IPS-15b (cell line): ENCODE data around the gene SNX19.

Experiments used
- H3K27me3 ChIP-seq: one replicate; pipeline ENCODE4 v1.6.1; 2013; ENCODE audit warnings: low read length; ENCODE audit not compliant: control insufficient read depth, insufficient read depth
- H3K36me3 ChIP-seq: one replicate; pipeline ENCODE4 v1.6.1; 2013; ENCODE audit warnings: low read length; ENCODE audit not compliant: control insufficient read depth, insufficient read depth
- H3K4me1 ChIP-seq: one replicate; pipeline ENCODE4 v1.6.1; 2013; ENCODE audit warnings: mild to moderate bottlenecking, low read length; ENCODE audit not compliant: control insufficient read depth, insufficient read depth
- H3K4me3 ChIP-seq: one replicate; pipeline ENCODE4 v1.5.1; 2013; ENCODE audit warnings: low read depth, low read length
- H3K9ac ChIP-seq: one replicate; pipeline ENCODE4 v1.6.1; 2013; ENCODE audit warnings: low read depth, mild to moderate bottlenecking, low read length
- H3K9me3 ChIP-seq: one replicate; pipeline ENCODE4 v1.6.1; 2013; ENCODE audit warnings: mild to moderate bottlenecking, low read length; ENCODE audit not compliant: control insufficient read depth, insufficient read depth

The SNX19 gene

GRCh38 chr11:130916910-130917309 lies 631 bp upstream of the SNX19 start:
- Histone ChIP-seq H3K4me1 (no peaks in the 10 kb centered on the region), H3K36me3 (peaks cover 6% of the 10 kb centered on the region), H3K9me3 (no peaks in the 10 kb centered on the region), H3K9ac (peak overlapping the region; percentile 32), H3K4me3 (peak overlapping the region; percentile 62), H3K27me3 (peaks cover 16% of the 10 kb centered on the region)

- H3K9ac ChIP-seq, result peak overlapping the region; percentile 62
- H3K36me3 ChIP-seq, result peaks cover 6% of the 10 kb centered on the region
- no peaks in the 10 kb centered on the region for H3K4me1 ChIP-seq
- peaks cover 16% of the 10 kb centered on the region for H3K27me3 ChIP-seq
- H3K9me3 ChIP-seq, result no peaks in the 10 kb centered on the region
- peak overlapping the region; percentile 62 for H3K4me3 ChIP-seq
Measured at GRCh38 chr11:130915603-130916237, 559 bp downstream of the SNX19 start.

GRCh38 chr11:130913268-130913667 lies 3.0 kb downstream of the SNX19 start:
- no peak overlapping the region for H3K4me3 ChIP-seq
- H3K9ac ChIP-seq, result no peak overlapping the region
- H3K27me3 ChIP-seq, result peaks cover 16% of the 10 kb centered on the region
- H3K36me3 ChIP-seq, result peaks cover 6% of the 10 kb centered on the region
- H3K4me1 ChIP-seq, result no peaks in the 10 kb centered on the region
- no peaks in the 10 kb centered on the region for H3K9me3 ChIP-seq

GRCh38 chr11:130912552-130912951 lies 3.7 kb downstream of the SNX19 start:
- Histone ChIP-seq H3K9ac (no peak overlapping the region), H3K36me3 (peaks cover 10% of the 10 kb centered on the region), H3K9me3 (no peaks in the 10 kb centered on the region), H3K4me3 (no peak overlapping the region), H3K4me1 (no peaks in the 10 kb centered on the region), H3K27me3 (peaks cover 9% of the 10 kb centered on the region)

GRCh38 chr11:130911306-130911705 lies 5.0 kb downstream of the SNX19 start:
- H3K9ac ChIP-seq, result no peak overlapping the region
- peaks cover 14% of the 10 kb centered on the region for H3K36me3 ChIP-seq
- no peaks in the 10 kb centered on the region for H3K4me1 ChIP-seq
- H3K27me3 ChIP-seq, result no peaks in the 10 kb centered on the region
- no peaks in the 10 kb centered on the region for H3K9me3 ChIP-seq
- H3K4me3 ChIP-seq, result no peak overlapping the region

GRCh38 chr11:130909650-130910049 lies 6.6 kb downstream of the SNX19 start:
- no peaks in the 10 kb centered on the region for H3K4me1 ChIP-seq
- no peaks in the 10 kb centered on the region for H3K27me3 ChIP-seq
- H3K9me3 ChIP-seq, result no peaks in the 10 kb centered on the region
- peaks cover 23% of the 10 kb centered on the region for H3K36me3 ChIP-seq
- no peak overlapping the region for H3K4me3 ChIP-seq
- no peak overlapping the region for H3K9ac ChIP-seq

GRCh38 chr11:130908770-130909625 lies 7.3 kb downstream of the SNX19 start:
- Histone ChIP-seq H3K9me3 (no peaks in the 10 kb centered on the region), H3K9ac (no peak overlapping the region), H3K27me3 (no peaks in the 10 kb centered on the region), H3K36me3 (peaks cover 19% of the 10 kb centered on the region), H3K4me3 (no peak overlapping the region), H3K4me1 (no peaks in the 10 kb centered on the region)

GRCh38 chr11:130908061-130908460 lies 8.2 kb downstream of the SNX19 start:
- peaks cover 21% of the 10 kb centered on the region for H3K36me3 ChIP-seq
- H3K4me3 ChIP-seq, result no peak overlapping the region
- H3K27me3 ChIP-seq, result no peaks in the 10 kb centered on the region
- H3K9me3 ChIP-seq, result no peaks in the 10 kb centered on the region
- H3K4me1 ChIP-seq, result no peaks in the 10 kb centered on the region
- H3K9ac ChIP-seq, result no peak overlapping the region

- H3K4me3 ChIP-seq, result no peak overlapping the region
- H3K9me3 ChIP-seq, result no peaks in the 10 kb centered on the region
- H3K9ac ChIP-seq, result no peak overlapping the region
- no peaks in the 10 kb centered on the region for H3K27me3 ChIP-seq
- no peaks in the 10 kb centered on the region for H3K4me1 ChIP-seq
- peaks cover 27% of the 10 kb centered on the region for H3K36me3 ChIP-seq
Measured at GRCh38 chr11:130907229-130907628, 9.1 kb downstream of the SNX19 start.

GRCh38 chr11:130906616-130907015 lies 9.7 kb downstream of the SNX19 start:
- Histone ChIP-seq H3K4me3 (no peak overlapping the region), H3K9ac (no peak overlapping the region), H3K36me3 (peaks cover 29% of the 10 kb centered on the region), H3K4me1 (no peaks in the 10 kb centered on the region), H3K9me3 (no peaks in the 10 kb centered on the region), H3K27me3 (no peaks in the 10 kb centered on the region)

GRCh38 chr11:130905512-130905911 lies 10.8 kb downstream of the SNX19 start:
- H3K9ac ChIP-seq, result no peak overlapping the region
- peaks cover 29% of the 10 kb centered on the region for H3K36me3 ChIP-seq

GRCh38 chr11:130904380-130904779 lies 11.9 kb downstream of the SNX19 start:
- Histone ChIP-seq H3K4me3 (no peak overlapping the region), H3K27me3 (no peaks in the 10 kb centered on the region), H3K9me3 (no peaks in the 10 kb centered on the region), H3K9ac (no peak overlapping the region), H3K4me1 (no peaks in the 10 kb centered on the region), H3K36me3 (peaks cover 29% of the 10 kb centered on the region)

More at GRCh38 chr11:130905512-130905911, 10.8 kb downstream of the SNX19 start:
- Histone ChIP-seq H3K27me3 (no peaks in the 10 kb centered on the region), H3K4me3 (no peak overlapping the region), H3K9me3 (no peaks in the 10 kb centered on the region), H3K4me1 (no peaks in the 10 kb centered on the region)
